Hepatocyte (in vitro differentiated cells): ENCODE results near the gene ABCC10. TPM values are rescaled to one million over a fixed set of nuclear protein-coding genes. Genes with fewer than 3 reads are reported as not detected.
A peak's percentile ranks its signal among the peaks of the same experiment; 100 is the strongest.
"Not testable (repeated sequence)": the region's sequence is repeated elsewhere in the genome, so short reads cannot be mapped to it uniquely, and the experiment has no call there.

Source experiments
- DNase-seq: peaks from one replicate; pipeline ENCODE4 v3.0.0-alpha.2; 2016; ENCODE audit warnings: low spot score
- H2AFZ ChIP-seq: fragments of 200-600 bp; sonication (generic); 2 replicates; pipeline ENCODE4 v1.6.0; 2016; ENCODE audit warnings: antibody characterized with exemption, mild to moderate bottlenecking
- H3K27ac ChIP-seq: fragments of 200-600 bp; sonication (generic); 2 replicates; pipeline ENCODE4 v1.5.1; 2016; ENCODE audit warnings: mild to moderate bottlenecking
- H3K27me3 ChIP-seq: fragments of 200-600 bp; sonication (generic); 2 replicates; pipeline ENCODE4 v1.6.1; 2016
- H3K36me3 ChIP-seq: fragments of 200-600 bp; sonication (generic); replicated peaks from 2 replicates; pipeline ENCODE4 v1.5.1; 2016; ENCODE audit warnings: low read depth; ENCODE audit not compliant: insufficient read depth
- H3K4me1 ChIP-seq: fragments of 200-600 bp; sonication (generic); 2 replicates; pipeline ENCODE4 v1.5.1; 2016; ENCODE audit warnings: mild to moderate bottlenecking, moderate library complexity; ENCODE audit not compliant: insufficient read depth
- H3K4me2 ChIP-seq: fragments of 200-600 bp; sonication (generic); 2 replicates; pipeline ENCODE4 v1.6.0; 2016
- H3K4me3 ChIP-seq: fragments of 200-600 bp; sonication (generic); 2 replicates; pipeline ENCODE4 v1.5.1; 2016; ENCODE audit warnings: mild to moderate bottlenecking
- H3K79me2 ChIP-seq: fragments of 200-600 bp; sonication (generic); 2 replicates; pipeline ENCODE4 v1.6.0; 2017; ENCODE audit warnings: mild to moderate bottlenecking
- H3K9me2 ChIP-seq: fragments of 200-600 bp; sonication (generic); replicated peaks from 2 replicates; pipeline ENCODE4 v1.6.0; 2017; ENCODE audit warnings: mild to moderate bottlenecking; ENCODE audit not compliant: insufficient read depth
- H3K9me3 ChIP-seq: fragments of 200-600 bp; sonication (generic); 2 replicates; pipeline ENCODE4 v1.5.1; 2016; ENCODE audit warnings: low read depth, mild to moderate bottlenecking
- H4K20me1 ChIP-seq: fragments of 200-600 bp; sonication (generic); 2 replicates; pipeline ENCODE4 v1.6.0; 2016; ENCODE audit warnings: mild to moderate bottlenecking; ENCODE audit not compliant: insufficient read depth, poor library complexity, severe bottlenecking
- CTCF ChIP-seq: fragments of 200-600 bp; sonication (generic); IDR thresholded peaks from 2 replicates; pipeline ENCODE4 v1.5.1; 2016; ENCODE audit warnings: antibody characterized with exemption, mild to moderate bottlenecking; ENCODE audit not compliant: poor library complexity
- EZH2 ChIP-seq: fragments of 200-600 bp; sonication (generic); IDR thresholded peaks from 2 replicates; pipeline ENCODE4 v1.6.1; 2016; ENCODE audit warnings: antibody characterized with exemption, mild to moderate bottlenecking, borderline replicate concordance
- EZH2phosphoT487 ChIP-seq: fragments of 200-600 bp; sonication (generic); IDR thresholded peaks from one replicate; pipeline ENCODE4 v1.6.1; 2018; ENCODE audit warnings: antibody characterized with exemption, mild to moderate bottlenecking, low read depth, moderate library complexity; ENCODE audit not compliant: unreplicated experiment, severe bottlenecking
- WGBS: methylation state at CpG from one replicate; pipeline ENCODE4 v1.1.6; 2016; ENCODE audit warnings: low lambda C conversion rate; ENCODE audit errors: missing lambda C conversion rate; 5-methylcytosine and 5-hydroxymethylcytosine counted together
- polyA plus RNA-seq: library from polyadenylated mRNA; unstranded; fragments of >200 nt; fragmentation: Nextera tagmentation; extraction: Ambion mirVana; gene quantifications from 2 replicates; pipeline ENCODE4 v1.2.1, GENCODE V29; 2016
- total RNA-seq: library from RNA; depleted of rRNA; stranded (reverse); fragments of >200 nt; gene quantifications from 2 replicates; pipeline ENCODE4 v1.2.3, GENCODE V29; 2014

The ABCC10 gene
- total and polyA plus RNA-seq, 2 experiments from 2014 or later: 16.7 to 33.3 TPM

DNA sequence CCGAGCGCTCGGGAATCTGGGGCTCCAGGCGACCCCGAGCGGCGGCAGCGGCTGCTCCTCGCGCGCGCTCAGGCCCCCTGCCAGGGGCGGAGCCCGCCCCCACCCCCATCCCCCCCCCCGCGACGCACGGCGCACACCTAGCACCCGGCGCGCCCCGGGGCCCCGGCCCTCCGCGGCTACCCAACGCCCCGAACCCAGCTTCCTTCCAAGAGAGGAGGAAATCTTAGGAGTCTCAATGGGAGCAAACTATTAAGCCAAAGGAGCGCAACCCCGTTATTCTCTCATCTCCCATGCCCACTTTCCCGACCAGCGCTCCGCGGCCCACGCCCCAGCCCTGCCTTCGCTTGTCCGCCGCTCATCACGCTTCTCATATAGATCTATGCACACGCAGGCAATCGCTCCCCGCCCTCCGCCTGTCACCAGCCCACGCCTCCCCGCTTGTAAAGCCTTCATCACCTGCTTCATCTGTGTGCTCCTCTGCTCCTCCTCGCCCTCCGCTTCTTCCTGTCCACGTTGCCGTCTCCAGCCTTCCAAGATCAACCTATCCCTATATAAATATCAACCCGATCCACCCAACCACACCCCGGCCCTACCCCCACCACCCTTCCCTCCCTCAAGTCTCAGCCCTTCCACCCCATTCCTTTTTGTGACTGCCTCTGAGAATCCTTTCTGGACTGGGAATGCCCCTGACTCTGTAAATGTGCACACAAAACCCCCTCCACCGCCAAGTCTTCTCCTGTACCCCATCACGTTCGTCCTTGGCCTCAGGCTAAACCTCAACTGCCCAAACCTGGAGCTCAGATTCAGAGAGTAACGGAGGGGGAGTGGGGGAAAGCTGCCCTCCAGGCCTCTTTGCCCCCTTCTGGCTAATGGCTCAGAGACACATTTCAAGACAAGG, 28.4 kb downstream of the ABCC10 start, which contains the start of gene DLK2:
Gene DLK2, minus strand, starts transcription at position 18 of the 898 bp plus-strand sequence. CDS start 723 bp downstream, outside the sequence.
- DNase-seq: peak; percentile 39

DNA sequence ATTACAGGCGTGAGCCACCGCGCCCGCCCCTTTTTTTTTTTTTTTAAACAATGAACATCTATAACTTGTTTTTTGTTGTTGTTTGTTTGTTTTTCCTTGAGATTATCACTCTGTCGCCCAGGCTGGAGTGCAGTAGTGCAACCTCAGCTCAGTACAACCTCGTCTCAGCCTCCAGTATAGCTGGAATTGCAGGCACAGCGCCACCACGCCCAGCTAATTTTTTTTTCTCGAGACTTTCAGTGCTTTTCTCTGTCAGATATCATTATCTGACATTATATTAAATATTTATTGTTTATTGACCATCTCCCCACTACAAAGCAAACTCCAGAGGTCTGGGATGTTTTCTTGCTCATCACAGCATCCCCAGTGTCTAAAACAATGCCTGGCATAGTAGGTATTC, 30.3 kb downstream of the ABCC10 start:
- Histone ChIP-seq H4K20me1 (no peaks in the 10 kb centered on the region), H3K79me2 (no peaks in the 10 kb centered on the region), H3K27ac (no peak overlapping the region), H3K9me2 (no peaks in the 10 kb centered on the region), H3K4me1 (no peaks in the 10 kb centered on the region), H3K36me3 (no peaks in the 10 kb centered on the region), H3K27me3 (peaks cover 24% of the 10 kb centered on the region), H3K4me2 (peak overlapping the region; percentile 37), H3K9me3 (no peaks in the 10 kb centered on the region), H3K4me3 (no peak overlapping the region), H2AFZ (no peak overlapping the region)
- WGBS: 36% methylated on average over 7 of the region's 9 CpGs
- TF ChIP-seq CTCF (peak; percentile 16), EZH2phosphoT487 (no peak), EZH2 (no peak)
- peak; percentile 11 for DNase-seq

More for the DNA sequence above, 28.4 kb downstream of the ABCC10 start, which contains the start of gene DLK2:
- no peaks in the 10 kb centered on the region for H3K9me2 ChIP-seq
- 3% methylated on average over 31 of the region's 55 CpGs for WGBS
- no peak within 1 kb of the TSS for H3K27ac ChIP-seq
- H4K20me1 ChIP-seq: no peaks in the 10 kb centered on the region
- no peaks in the 10 kb centered on the region for H3K9me3 ChIP-seq
- no peaks in the 10 kb centered on the region for H3K79me2 ChIP-seq
- no peaks in the 10 kb centered on the region for H3K4me1 ChIP-seq
- TF ChIP-seq EZH2phosphoT487 (no peak), CTCF (no peak), EZH2 (peak; percentile 81)
- H3K4me2 ChIP-seq: peak within 1 kb of the TSS; percentile 100
- peak within 1 kb of the TSS; percentile 77 for H3K4me3 ChIP-seq
- peaks cover 18% of the 10 kb centered on the region for H3K27me3 ChIP-seq
- H3K36me3 ChIP-seq: no peaks in the 10 kb centered on the region
- peak within 1 kb of the TSS; percentile 26 for H2AFZ ChIP-seq

GRCh38 chr6:43458154-43458553, 30.8 kb downstream of the ABCC10 start:
- not testable (repeated sequence) for H3K9me2 ChIP-seq, H3K79me2 ChIP-seq, H3K27ac ChIP-seq, H3K36me3 ChIP-seq, H3K9me3 ChIP-seq, DNase-seq, H3K4me2 ChIP-seq, H2AFZ ChIP-seq, H3K4me1 ChIP-seq, H4K20me1 ChIP-seq, H3K4me3 ChIP-seq
- WGBS: 91% methylated on average over 15 of the region's 15 CpGs
- peaks cover 24% of the 10 kb centered on the region for H3K27me3 ChIP-seq

- H3K9me2 ChIP-seq: no peaks in the 10 kb centered on the region
- TF ChIP-seq CTCF (no peak), EZH2phosphoT487 (no peak), EZH2 (no peak)
- no peak overlapping the region for H3K27ac ChIP-seq
- no peak overlapping the region for H3K4me2 ChIP-seq
- DNase-seq: no peak
- H3K27me3 ChIP-seq: peaks cover 24% of the 10 kb centered on the region
- H3K9me3 ChIP-seq: no peaks in the 10 kb centered on the region
- no peaks in the 10 kb centered on the region for H3K36me3 ChIP-seq
- H3K4me3 ChIP-seq: no peak overlapping the region
- no peaks in the 10 kb centered on the region for H3K79me2 ChIP-seq
- H2AFZ ChIP-seq: no peak overlapping the region
- H4K20me1 ChIP-seq: no peaks in the 10 kb centered on the region
- no peaks in the 10 kb centered on the region for H3K4me1 ChIP-seq
- WGBS: 74% methylated on average over 1 of the region's 1 CpG
These were observed 32.2 kb downstream of the ABCC10 start for GRCh38 chr6:43459535-43459934.
